Right forelimb (tissue), 1 donor: ENCODE measurements around the gene PDLIM5.
"Not testable (repeated sequence)": the region's sequence is repeated elsewhere in the genome, so short reads cannot be mapped to it uniquely, and the experiment has no call there.

ENCODE experiments used
- DNase-seq: peaks from one replicate; pipeline ENCODE4 v3.0.0-alpha.2; 2018

Gene PDLIM5, protein sequence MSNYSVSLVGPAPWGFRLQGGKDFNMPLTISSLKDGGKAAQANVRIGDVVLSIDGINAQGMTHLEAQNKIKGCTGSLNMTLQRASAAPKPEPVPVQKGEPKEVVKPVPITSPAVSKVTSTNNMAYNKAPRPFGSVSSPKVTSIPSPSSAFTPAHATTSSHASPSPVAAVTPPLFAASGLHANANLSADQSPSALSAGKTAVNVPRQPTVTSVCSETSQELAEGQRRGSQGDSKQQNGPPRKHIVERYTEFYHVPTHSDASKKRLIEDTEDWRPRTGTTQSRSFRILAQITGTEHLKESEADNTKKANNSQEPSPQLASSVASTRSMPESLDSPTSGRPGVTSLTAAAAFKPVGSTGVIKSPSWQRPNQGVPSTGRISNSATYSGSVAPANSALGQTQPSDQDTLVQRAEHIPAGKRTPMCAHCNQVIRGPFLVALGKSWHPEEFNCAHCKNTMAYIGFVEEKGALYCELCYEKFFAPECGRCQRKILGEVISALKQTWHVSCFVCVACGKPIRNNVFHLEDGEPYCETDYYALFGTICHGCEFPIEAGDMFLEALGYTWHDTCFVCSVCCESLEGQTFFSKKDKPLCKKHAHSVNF

DNA sequence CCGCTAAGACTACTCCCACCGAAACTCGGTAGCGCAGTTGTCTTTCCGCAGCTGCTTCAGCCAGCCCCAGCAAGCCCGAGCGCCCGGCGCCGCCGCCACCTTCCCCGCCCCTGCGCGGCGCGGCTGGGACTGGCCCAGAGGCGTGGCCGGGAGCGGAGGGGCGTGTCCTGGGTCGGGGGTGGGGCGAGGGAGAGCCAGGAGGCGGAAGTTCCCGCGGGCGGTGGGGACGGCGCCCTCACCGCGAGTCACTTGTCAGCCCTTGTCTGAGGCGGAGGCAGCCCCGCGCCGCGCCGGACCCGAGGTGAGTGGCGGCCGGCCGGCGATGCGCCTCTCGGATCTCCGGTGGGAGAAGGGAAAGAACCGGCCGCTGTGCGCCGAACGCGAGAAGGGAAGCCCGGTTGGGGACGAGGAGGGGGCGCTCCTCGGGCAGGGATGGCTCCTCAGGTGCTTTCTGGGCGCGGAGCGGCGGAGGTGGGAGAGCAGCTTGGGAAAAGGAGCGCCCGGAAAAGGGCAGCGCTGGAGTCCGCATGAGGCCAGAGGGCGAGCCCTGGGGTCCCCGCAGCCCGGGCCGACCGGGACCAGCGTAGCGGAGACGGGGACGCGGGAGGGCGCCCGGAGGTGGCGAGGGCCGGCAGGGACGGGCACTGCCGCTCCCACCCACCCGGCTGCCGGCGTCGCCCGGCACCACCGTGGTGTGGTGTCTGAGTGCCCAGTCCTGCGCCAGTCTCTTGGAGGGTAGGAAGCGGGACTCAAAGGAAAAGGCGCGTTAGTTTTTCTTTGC lies at the start of gene PDLIM5:
Gene PDLIM5, plus strand, starts transcription at position 248 of the 781 bp plus-strand sequence. CDS start 3,347 bp downstream, outside the sequence.
- DNase-seq: peak; percentile 96

DNA sequence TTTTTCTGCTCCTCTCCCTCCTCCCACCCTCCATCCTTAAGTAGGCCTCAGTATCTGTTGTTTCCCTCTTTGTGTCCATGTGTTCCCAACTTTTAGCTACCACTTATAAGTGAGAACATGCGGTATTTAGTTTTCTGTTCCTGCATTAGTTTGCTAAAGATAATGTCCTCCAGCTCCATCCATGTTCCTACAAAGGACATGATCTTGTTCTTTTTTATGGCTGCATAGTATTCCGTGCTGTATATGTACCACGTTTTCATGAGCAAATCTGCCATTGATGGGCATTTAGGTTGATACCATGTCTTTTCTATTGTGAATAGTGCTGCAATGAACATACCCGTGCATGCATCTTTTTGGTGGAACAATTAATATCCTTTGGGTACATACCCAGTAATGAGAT lies 49.3 kb upstream of the PDLIM5 start:
- DNase-seq: not testable (repeated sequence)

DNA sequence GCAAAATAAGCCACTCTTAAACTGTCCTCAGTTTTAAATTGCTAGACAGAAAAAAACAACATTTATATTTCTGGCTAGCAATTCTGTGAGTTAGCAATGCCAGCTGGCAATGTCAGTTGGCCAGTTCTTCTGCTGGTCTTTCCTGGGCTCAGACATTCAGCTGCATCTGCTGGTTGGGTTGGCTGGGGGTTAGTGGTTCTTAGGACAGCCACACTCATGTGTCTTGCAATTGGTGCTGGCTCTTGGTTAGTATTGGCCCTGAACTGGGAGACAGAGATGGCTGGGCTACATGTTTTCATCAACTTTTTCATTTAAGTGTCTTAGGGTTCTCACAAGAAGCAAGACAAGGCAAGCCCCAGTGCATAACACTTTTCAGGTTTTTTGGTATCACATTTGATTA lies 48.0 kb upstream of the PDLIM5 start:
- DNase-seq: peak; percentile 45

DNA sequence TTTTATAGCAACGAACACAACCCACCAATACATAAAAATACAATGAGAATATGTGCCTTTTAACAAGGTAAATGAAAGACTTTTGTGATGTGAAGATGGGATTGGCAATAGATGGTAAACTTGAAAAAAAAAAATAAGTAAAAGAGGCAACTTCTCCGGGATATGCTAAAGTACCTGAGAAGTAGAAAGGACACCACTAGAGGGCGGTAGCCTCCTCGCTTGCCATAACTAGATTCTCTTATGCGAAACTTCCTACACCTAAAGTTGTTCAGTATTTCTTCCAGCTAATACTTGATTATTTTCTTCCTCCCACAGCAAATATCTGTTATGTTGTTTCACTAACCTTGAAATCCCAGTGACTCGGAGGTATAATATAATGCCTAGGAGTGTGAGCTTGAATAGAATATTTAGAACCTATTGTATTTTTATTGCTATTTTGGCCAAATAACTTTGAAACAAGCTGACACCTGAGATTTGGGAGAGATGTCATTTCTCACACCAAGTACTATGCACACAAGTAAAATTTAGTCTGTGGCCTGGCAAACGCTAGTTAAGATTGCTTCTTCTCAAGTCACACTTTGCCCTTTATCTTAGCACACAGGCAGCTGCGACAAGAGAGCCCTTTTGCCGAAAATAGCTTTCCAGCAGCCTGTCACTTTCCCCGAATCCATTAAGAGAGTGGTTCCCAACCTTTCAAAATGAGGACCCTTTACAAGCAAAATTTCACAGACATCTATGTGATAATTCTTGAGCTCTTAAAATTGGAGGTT lies 44.9 kb upstream of the PDLIM5 start:
- DNase-seq: peak; percentile 61

DNA sequence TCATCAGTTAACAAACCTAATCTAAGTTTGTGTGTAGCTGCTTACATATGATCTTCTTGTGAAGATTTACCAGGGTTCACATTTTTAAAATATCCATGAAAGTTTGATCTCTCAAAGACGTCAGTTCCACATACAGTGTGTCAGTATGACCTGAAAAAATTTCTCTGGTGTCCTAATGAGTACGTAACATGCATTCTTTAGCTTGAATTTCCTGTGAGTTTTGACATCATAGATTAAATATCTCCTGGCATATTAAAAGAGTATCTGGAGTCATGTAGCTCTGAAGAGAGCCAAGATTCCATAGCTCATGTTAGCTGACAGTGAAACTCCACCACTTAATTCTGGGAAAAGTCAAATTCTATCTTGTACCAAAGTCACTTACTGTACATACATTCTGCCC lies 43.9 kb upstream of the PDLIM5 start:
- DNase-seq: no peak

DNA sequence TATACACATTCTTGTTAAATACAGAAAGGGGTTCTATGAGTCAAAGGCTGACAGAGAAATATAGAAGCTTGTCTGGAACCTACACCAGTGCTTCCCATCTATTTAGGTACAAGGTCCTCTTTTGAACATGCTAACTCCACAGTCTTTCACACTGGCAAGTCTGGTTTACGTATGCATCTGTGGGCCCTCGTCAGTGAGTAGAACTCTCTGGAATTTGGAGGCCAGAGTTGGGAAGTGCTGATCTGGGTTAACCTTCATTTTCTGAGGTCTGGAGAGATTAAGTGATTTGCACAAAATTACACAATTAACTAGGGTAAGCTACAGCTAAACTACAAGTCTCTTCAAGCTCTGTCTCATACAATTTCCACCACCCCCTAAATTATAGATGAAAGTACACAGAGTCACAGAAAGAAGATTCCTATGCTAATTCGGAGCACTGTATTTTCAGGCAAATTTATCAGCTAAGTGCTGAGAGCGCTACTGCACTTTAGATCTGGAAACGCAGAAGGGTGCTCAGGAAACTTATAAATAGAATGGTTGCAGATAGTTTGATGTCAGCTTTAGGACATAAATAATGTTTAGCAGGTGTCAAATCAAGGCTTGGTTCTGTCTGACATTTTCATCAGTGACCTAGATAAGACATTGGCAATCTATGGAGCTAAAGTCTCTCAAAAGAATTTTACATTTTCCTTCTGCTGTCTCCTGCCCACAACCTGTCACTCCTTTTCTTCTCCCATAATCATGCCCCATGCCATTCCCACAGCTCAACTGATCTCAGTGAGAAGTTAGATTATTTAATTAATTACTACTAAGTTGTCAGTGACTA lies 43.0 kb upstream of the PDLIM5 start:
- no peak for DNase-seq

DNA sequence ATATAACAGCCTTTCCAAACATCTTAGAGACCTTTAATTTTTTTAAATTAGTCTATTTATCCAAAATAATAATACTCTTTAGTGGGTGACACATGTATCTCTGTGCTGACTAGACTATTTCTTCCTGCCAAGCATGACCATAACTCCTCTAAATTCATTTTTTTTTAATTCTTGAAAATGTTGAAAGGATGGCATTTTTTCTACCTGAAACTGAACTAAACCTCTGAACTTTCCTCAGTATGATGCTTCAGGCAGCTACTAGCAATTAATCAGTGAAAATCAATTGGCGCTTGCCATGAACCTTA lies 42.4 kb upstream of the PDLIM5 start:
- DNase-seq: no peak

DNA sequence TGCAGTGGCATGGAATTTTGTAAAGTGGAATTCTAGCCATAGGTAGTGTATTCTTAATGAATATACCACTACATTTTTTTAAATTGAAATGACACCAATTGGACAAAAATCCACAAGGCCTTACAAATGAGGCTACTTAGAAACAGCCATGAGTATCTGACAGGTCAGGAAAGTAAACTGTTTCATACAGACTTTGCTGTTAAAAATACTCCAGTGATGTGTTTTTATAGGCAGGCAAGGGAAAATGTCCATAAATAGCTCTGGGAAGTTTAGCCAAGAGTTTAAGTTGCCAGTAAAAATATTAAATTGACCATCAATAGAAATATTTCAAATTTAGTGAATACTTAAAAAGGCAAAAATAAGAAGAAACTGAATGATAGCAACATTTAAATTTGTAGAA lies 41.8 kb upstream of the PDLIM5 start:
- no peak for DNase-seq

DNA sequence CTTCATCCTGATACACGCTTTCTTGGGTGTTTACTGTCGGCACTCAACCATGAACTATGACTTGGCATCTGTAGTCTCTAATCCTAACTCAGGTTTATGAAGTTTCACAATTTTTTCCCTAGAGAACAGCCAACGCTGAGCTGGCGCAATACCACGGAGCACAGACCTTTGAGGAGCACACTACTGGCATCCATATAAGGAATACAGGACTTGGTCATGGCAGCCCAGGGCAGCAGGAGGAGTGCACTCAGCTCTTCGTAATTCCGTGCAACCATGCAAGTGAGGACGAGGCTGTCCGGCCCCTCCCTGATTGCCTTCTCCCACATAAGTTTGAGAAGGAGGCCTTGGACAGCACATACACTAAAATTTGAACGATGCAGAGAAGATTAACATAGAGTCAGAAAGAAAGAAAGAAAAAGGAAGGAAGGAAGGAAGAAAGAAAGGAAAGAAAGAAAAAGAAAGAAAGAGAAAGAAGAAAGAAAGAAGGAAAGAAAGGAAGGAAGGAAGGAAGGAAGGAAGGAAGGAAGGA lies 41.0 kb upstream of the PDLIM5 start:
- peak; percentile 44 for DNase-seq

DNA sequence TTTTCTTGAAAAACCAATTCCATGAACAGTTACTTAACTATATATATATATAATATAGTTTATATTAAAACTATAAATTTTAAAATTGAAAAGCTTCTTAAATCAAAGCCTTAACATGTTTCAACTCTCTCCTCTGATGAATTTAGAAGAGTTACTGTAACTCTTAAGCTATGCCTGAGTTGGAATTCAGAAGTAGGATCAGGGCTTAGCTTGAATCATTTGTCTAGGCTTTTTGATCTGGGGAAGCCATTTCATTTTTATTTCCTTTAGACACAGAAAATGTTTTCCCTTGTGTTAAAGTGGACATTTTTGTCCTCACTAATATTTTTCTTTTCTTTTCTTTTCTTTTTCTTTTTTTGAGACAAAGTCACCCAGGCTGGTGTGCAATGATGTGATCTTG lies 40.4 kb upstream of the PDLIM5 start:
- DNase-seq: no peak

DNA sequence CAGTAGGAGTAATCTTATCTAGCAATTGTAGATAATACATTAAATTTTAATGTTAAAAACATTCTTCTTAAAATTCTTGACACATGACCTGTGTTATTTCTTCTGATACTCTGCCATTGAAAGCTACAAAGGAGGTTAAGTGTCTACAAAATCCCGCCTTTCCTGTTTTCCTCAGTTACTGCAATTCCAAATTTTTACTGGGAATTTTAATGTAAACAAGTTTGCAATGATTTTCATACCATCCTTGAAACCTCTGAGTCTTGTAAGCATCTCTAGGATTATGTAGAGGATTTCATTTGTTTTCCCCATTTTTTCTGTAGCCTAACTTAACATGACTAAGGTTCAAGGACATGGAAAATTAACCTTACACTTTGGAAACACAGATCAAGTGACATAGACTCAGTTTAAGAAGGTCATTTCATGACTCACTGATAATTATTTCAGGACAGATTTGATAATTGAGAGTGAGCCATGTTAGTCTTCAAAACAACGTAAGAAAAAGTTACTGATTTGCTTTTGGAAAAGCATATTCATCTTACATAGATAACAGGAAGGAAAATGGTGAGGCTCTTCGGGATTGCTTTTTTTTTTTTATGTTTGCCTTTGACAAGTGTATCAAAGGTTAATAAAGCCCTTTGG lies 39.6 kb upstream of the PDLIM5 start:
- no peak for DNase-seq

DNA sequence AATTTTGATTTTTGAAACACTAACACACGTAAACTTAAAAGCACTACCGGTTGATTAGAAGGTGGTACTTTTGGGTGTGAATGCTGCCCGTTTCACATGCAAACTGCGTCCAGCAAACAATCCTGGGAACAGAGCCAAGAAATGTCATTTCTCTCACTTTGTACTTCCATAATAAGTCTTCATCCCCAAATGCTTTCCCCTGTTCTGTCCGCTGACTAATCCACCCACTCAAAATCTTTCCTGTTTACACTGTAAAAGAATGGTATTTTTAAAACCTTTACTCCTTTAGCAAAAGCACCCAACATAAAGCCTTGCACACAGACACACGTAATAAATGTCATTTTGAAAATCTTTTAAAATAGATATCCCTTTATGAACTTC lies 39.1 kb upstream of the PDLIM5 start:
- no peak for DNase-seq

DNA sequence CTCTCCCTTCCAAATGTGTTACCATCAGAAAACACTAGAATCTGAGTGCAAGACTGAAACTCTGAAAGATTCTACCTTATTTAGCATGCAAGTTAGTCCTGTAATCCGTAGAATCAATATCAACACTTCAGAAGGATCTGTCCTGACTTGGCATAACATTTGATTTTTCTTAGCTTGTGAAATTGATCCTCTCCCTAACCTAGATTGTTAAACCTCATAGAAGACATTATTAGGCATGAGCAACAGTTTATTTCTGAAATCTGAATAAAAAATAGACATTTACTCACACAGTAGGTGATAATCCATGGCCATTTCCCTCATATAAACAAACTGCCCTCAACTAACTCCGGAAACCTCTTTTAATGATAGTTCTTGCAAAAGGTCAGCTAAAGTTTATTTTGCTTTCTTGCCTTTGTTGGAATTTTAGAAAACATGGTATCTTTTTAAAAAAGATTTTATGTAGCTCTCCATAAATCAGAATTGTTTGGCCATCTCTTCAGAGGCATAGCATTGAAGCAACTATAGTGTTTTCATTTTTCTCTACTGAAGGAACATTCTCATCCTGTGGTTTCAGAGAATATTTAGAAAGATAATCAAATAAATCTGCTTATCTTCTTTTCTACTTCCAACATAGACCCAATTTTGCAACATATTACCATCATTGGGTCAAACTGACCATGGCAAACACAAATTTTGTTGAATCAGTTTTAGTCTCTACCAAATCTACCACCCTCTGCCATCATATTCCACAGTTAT lies 38.5 kb upstream of the PDLIM5 start:
- no peak for DNase-seq

DNA sequence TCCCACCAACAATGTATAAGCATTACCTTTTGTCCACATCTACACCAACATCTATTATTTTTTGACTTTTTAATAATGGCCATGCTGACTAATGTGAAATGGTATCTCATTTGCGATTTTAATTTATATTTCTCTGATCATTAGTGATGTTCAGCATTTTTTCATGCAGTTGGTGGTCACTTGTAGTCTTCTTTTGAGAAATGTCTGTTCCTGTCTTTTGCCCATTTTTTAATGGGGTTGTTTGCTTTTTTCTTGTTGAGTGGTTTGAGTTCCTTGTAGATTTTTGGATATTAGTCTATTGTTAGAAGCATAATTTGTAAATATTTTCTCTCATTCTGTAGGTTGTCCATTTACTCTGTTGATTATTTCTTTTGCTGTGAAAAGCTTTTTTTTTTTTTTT lies 36.8 kb upstream of the PDLIM5 start:
- no peak for DNase-seq

DNA sequence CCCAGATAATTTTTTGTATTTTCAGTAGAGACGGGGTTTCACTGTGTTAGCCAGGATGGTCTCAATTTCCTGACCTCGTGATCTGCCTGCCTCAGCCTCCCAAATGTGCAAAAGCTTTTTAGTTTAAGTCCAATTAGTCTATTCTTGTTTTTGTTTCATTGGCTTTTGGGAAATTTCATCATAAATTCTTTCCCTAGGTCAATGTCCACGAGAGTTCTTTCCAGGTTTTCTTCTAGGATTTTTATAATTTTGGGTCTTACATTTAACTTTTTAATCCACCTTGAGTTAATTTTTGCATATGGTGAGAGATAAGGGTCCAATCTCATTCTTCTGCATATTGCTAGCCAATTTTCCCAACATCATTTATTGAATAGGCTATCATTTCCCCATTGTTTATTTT lies 36.3 kb upstream of the PDLIM5 start:
- DNase-seq: no peak

DNA sequence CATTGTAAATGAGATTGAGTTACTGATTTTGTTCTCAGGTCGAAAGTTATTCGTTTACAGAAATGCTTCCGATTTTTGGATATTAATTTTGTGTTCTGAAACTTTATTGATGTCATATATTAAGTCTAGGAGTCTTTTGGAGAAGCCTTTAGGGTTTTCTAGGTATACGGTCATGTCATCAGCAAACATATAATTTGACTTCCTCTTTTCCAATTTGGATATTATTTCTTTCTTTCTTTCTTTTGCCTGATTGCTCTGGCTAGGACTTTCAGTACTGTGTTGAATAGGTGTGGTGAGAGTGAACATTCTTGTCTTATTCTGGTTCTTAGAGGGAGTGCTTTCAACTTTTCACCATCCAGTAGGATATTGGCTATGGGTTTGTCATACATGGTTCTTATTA lies 35.4 kb upstream of the PDLIM5 start:
- no peak for DNase-seq

DNA sequence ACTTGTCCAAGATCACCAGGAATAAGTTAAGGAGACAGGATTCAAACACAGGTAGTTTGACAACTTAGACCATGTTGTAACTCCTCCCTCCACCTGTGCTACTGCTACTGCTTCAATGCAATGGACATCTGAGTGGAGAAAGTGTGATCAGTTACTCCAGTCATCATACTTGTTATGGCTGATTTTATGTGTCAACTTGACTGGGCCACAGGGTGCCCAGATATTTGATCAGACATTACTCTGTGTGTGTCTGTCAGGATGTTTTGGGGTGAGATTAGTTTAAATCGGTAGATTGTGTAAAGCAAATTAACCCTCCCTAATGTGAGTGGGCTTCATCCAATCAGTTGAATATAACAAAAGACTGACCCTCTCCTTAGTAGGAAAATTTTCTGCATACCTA lies 34.8 kb upstream of the PDLIM5 start:
- no peak for DNase-seq

DNA sequence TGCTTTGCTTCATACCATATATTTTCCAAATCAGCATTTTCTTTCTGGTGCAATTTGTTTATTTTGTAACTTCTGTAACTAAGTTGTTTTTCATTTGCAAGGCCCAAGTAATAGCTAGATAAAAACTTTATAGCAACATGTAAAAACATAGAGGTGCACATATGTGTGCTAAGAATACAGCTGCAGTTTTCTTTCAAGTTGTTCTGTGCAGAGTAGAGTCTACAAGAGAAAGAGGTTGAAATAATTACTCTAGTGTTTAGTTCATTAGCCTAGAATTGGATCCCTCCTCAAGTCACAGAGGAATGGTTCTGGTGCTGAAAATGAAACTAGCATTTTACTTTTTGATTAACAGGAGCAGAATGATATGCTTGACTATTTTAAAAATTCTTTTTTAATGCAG lies 32.2 kb upstream of the PDLIM5 start:
- no peak for DNase-seq

DNA sequence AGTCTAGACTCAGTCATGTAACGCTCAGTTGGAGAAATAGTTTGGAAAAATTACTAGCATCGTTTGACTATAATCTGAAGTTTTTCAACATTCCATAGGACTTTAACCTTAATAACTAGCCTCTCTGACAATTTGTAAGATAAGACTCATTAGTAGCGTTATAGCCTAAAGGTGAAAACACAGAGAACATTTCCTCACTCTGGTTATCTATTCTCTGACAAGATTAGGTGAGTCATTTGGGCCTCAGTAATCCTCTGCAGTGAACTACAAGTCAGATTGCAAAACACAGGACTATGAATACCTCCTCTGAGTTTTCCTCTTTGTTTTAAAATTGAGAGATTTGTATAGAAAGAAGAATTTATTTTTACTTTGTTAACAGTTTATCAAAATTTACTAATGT lies 31.8 kb upstream of the PDLIM5 start:
- no peak for DNase-seq

DNA sequence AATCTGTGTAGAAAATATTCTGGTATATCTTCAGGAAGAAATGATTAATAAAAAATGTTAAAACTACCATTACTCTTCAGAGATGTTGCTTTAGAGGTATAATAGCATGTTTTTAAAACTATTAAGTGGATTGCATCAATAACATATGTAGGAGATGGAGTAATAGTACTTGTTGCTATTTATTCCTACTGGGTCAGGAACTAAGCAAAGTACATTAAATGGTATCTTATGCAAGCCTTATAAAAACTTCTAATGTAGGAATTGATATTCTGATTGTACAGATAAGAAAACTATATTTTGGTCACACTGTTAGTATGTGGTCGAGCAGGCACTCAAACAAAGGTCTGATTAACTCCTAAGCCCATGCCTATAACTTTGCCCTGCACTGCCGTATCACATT lies 31.4 kb upstream of the PDLIM5 start:
- no peak for DNase-seq

DNA sequence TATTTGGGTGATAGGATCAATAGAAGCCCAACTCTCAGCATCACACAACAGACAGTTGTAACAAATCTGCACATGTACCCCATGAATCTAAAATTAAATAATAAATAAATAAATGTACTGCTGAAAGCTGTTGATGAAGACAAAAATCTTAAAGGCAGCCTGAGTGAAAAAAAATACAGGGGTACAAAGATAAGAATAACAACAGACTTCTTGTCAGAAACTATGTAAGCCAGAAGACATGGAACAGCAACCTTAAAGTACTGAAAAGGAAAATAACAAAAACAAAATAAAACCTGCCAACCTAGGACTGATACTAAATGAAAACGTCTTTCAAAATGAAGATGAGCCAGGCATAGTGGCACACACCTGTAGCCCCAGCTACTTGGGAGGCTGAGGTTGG lies 25.0 kb upstream of the PDLIM5 start:
- DNase-seq: no peak
